ENCODE results near the gene TRPC6.

DNA sequence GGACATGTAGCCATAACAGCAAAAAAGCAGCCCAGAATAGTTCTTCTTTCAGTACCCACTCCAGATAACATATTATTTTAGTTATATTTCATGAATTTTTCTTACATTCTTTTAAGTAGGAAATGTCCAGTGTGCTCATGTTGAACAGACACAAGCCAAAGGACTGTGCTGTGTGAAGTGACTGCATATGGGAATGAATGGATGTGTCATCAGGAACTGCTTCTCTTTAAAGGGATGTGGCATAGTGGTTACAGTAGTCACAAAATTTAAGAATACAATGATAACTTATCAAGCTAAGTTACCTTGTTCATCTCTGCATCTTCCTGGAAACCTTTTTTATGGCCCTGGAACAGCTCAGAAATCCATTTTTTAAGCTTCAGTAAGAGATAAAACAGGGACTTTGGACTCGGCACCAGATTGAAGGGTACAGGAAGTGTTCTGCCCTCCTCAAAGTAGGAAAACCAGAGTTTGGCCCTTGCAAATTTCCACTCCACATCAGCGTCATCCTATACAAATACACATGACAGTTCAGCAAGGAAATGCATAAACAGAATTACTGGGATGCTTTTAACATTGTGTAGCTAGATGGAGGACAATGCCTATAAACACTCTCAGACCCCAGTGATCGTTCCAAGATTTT lies 112.8 kb downstream of the TRPC6 start:
- TF ChIP-seq, protein P1, sequence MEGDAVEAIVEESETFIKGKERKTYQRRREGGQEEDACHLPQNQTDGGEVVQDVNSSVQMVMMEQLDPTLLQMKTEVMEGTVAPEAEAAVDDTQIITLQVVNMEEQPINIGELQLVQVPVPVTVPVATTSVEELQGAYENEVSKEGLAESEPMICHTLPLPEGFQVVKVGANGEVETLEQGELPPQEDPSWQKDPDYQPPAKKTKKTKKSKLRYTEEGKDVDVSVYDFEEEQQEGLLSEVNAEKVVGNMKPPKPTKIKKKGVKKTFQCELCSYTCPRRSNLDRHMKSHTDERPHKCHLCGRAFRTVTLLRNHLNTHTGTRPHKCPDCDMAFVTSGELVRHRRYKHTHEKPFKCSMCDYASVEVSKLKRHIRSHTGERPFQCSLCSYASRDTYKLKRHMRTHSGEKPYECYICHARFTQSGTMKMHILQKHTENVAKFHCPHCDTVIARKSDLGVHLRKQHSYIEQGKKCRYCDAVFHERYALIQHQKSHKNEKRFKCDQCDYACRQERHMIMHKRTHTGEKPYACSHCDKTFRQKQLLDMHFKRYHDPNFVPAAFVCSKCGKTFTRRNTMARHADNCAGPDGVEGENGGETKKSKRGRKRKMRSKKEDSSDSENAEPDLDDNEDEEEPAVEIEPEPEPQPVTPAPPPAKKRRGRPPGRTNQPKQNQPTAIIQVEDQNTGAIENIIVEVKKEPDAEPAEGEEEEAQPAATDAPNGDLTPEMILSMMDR (IDR thresholded peaks at IDR 0.05; ENCODE audit: borderline replicate concordance, extremely low read depth, low read length, poor library complexity, severe bottlenecking) = no peak
- no peak for TF ChIP-seq EZH2 (IDR thresholded peaks at IDR 0.05; ENCODE audit: borderline replicate concordance, low read depth, low read length, severe bottlenecking)

All from DND-41 (cell line).